ACC112 (cell line): Measurements from ENCODE around the gene PHF12.

Experiments
- H2AFZ ChIP-seq: fragments of 200-600 bp; sonication (generic); one replicate; pipeline ENCODE4 v1.6.0; 2017; ENCODE audit warnings: antibody characterized with exemption, low read length; ENCODE audit not compliant: unreplicated experiment
- H3K27ac ChIP-seq: fragments of 200-600 bp; sonication (generic); 2 replicates; pipeline ENCODE4 v1.5.1; 2014; ENCODE audit warnings: low read depth, mild to moderate bottlenecking, antibody characterized with exemption, low read length, moderate library complexity
- H3K27me3 ChIP-seq: fragments of 200-600 bp; sonication (generic); 2 replicates; pipeline ENCODE4 v1.6.1; 2014; ENCODE audit warnings: mild to moderate bottlenecking, antibody characterized with exemption, low read length, moderate library complexity, mixed read lengths; ENCODE audit not compliant: insufficient read depth
- H3K36me3 ChIP-seq: fragments of 200-600 bp; sonication (generic); 2 replicates; pipeline ENCODE4 v1.6.1; 2016; ENCODE audit warnings: mild to moderate bottlenecking, antibody characterized with exemption, low read length, moderate library complexity, mixed read lengths; ENCODE audit not compliant: insufficient read depth
- H3K4me1 ChIP-seq: fragments of 200-600 bp; sonication (generic); one replicate; pipeline ENCODE4 v1.6.1; 2016; ENCODE audit warnings: low read length, mixed read lengths; ENCODE audit not compliant: insufficient read depth, unreplicated experiment, control insufficient read depth
- H3K4me3 ChIP-seq: fragments of 200-600 bp; sonication (generic); 2 replicates; pipeline ENCODE4 v1.5.1; 2014; ENCODE audit warnings: mild to moderate bottlenecking, low read depth, low read length
- H3K79me2 ChIP-seq: fragments of 200-600 bp; sonication (generic); one replicate; pipeline ENCODE4 v1.6.0; 2016; ENCODE audit warnings: low read length; ENCODE audit not compliant: control insufficient read depth, unreplicated experiment, insufficient read depth

The PHF12 gene

GRCh38 chr17:28953444-28954118, 2.3 kb upstream of the PHF12 start:
- Histone ChIP-seq H3K36me3 (no peaks in the 10 kb centered on the region), H3K27me3 (no peaks in the 10 kb centered on the region), H2AFZ (no peak overlapping the region), H3K4me3 (no peak overlapping the region), H3K79me2 (peaks cover 23% of the 10 kb centered on the region), H3K27ac (no peak overlapping the region), H3K4me1 (no peaks in the 10 kb centered on the region)

DNA sequence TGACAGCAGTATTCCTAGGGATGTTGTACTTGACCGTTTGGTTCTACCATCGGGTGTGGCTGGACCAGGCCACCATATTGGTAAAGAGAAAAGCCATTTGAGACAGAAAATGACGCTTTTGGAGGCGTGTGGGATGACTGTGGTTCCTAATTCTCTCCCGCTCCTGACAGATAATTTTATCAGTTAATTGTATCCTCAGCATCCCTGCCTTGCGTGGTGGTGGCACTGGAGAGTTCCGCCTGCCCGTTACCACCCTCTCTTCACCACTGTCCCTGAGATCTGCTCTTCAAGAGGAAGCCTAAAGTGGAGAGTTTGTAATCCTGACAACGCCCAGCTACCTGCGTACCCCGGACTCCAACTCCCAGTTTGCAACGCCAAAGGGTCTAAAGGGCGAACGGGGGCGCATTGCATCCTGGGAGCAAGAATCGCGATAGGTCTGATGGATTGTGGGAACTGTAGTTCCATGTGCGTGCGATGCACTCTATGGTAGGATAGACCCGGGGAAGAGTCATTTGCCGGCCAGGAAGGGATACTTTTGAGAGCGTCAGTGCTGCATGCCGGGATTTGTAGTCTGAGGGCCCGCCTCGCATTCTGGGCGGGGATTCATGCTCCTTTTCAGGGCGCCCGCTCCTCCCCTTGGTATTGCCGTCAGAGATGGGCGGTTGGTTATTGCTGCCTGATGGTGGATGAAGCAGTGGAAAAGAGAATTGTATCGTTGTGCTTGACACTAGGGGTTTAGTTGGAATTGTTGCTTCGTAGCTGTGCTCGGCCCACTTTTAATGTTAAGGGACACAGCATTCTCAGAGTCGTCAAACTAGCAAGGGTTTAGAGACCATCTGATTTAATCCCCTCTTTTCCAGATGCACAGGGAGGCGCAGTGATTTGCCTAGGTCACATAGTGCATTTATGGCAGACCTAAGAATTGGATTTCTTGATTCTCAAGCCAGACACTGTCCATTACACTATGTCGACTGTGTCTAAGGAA, 965 bp upstream of the PHF12 start:
- Histone ChIP-seq H2AFZ (peak overlapping the region; percentile 93), H3K4me3 (peak overlapping the region; percentile 95), H3K27me3 (no peaks in the 10 kb centered on the region), H3K27ac (peak overlapping the region; percentile 97), H3K79me2 (peaks cover 36% of the 10 kb centered on the region), H3K4me1 (peaks cover 12% of the 10 kb centered on the region), H3K36me3 (no peaks in the 10 kb centered on the region)

DNA sequence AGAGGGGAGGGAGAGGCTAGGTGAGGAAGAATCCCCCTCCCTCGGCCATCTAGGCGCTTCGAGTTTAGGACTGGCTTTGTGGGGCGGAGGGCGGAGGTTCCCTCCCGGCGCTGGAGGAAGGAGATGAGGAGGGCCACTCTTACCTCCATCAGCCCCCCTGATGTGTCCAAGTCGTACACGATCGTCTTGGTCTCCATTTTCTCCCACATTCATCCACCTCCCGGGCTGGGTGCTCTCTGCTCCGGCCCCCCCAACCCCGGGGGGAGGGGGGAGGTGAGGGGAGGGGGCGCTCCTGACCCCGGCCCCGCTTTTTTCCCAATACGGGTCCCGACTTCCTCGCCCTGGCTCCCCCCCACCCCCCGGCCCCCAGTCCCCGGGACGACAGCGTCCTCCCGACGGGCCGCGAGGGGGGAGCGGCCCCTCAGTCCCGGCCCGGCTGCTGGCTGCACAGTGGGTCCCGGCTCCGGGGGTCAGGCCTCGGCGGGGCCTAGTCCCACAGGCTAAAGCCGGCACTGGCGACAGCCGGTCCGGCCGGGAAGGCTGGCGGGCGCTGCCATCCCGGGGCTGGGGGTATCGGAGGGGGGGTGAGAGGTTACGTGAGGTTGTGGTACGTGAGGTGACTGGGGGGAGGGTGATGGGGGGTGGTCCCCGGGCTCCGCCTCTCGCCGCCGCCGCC, 428 bp downstream of the PHF12 start:
- H3K79me2 ChIP-seq, result peaks cover 50% of the 10 kb centered on the region
- H2AFZ ChIP-seq, result peak overlapping the region; percentile 53
- peak overlapping the region; percentile 68 for H3K27ac ChIP-seq
- H3K36me3 ChIP-seq, result no peaks in the 10 kb centered on the region
- H3K27me3 ChIP-seq, result no peaks in the 10 kb centered on the region
- H3K4me1 ChIP-seq, result peaks cover 25% of the 10 kb centered on the region
- H3K4me3 ChIP-seq, result peak overlapping the region; percentile 95

- Histone ChIP-seq H3K27ac (peak overlapping the region; percentile 68), H3K4me1 (peaks cover 32% of the 10 kb centered on the region), H3K36me3 (no peaks in the 10 kb centered on the region), H3K4me3 (peak overlapping the region; percentile 95), H3K79me2 (peaks cover 57% of the 10 kb centered on the region), H2AFZ (peak overlapping the region; percentile 42), H3K27me3 (no peaks in the 10 kb centered on the region)
These were observed 1.1 kb downstream of the PHF12 start for GRCh38 chr17:28950017-28950751.

DNA sequence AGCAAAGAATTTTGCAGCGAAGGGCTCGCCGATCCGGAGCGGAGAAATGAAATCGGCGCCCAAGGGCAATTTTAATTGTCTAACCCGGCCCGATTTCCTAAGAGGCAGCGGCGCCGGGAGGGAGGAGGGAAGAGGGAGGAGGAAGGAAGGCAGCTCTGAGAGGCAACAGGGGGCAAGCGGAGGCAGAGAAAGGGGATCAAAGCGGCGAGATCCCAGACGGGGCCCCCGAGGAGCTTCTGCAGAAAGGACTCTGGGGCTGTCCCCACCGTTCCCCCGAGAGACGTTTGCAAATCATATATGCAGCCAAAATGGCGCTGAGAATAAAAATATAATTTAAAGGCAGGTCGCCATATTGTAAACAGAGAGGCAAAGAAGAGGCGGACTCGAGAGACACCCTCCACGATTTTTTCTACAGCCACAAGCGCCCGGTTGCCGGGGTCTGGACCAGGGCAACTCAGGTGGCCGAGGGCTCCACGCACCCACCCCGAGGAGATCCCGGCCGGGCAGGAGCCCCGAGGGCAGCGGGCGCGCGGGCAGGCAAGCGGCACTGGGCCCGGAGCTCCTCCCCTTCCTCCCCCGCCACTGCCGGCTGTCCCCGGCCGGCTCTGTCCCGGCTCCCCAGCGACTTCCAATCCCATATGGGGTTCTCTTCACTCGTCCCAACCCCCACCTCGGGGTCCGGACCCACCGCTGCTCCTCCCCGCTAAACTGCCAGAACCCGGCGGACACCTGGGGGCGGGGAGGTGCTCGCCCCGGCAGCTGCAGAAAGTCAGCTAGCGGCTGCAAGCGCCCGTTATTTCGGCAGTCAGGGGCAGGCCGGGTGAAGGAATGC, 1.9 kb downstream of the PHF12 start:
- peaks cover 64% of the 10 kb centered on the region for H3K79me2 ChIP-seq
- no peaks in the 10 kb centered on the region for H3K36me3 ChIP-seq
- H3K27ac ChIP-seq, result peak overlapping the region; percentile 68
- no peaks in the 10 kb centered on the region for H3K27me3 ChIP-seq
- H3K4me3 ChIP-seq, result peak overlapping the region; percentile 95
- peak overlapping the region; percentile 69 for H2AFZ ChIP-seq
- H3K4me1 ChIP-seq, result peaks cover 36% of the 10 kb centered on the region

DNA sequence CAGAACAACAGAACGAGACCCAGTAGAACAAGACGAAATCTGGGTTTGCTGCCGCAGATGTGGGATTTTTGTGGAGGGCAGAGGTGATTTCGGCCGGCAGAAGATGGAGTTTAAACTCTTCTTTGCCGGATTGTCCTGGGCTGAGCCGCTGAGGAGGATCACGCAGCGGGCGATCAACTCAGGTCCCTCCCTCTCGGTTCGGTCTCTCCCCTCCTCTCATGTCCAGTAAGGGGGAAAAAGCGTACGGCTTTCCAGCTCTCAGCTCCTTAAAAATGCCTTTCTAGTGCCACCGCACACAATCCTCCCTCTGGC, 2.5 kb downstream of the PHF12 start:
- H2AFZ ChIP-seq, result peak overlapping the region; percentile 69
- H3K27me3 ChIP-seq, result no peaks in the 10 kb centered on the region
- peaks cover 5% of the 10 kb centered on the region; the same call in 1 of the 2 replicates for H3K36me3 ChIP-seq
- H3K4me3 ChIP-seq, result peak overlapping the region; percentile 95
- peaks cover 70% of the 10 kb centered on the region for H3K79me2 ChIP-seq
- peak overlapping the region; percentile 68 for H3K27ac ChIP-seq
- peaks cover 36% of the 10 kb centered on the region for H3K4me1 ChIP-seq

- H3K27me3 ChIP-seq, result no peaks in the 10 kb centered on the region
- H3K79me2 ChIP-seq, result peaks cover 75% of the 10 kb centered on the region
- H2AFZ ChIP-seq, result peak overlapping the region; percentile 69
- peak overlapping the region; percentile 95 for H3K4me3 ChIP-seq
- peaks cover 36% of the 10 kb centered on the region for H3K4me1 ChIP-seq
- H3K27ac ChIP-seq, result peak overlapping the region; percentile 68; the same call in 1 of the 2 replicates
- peaks cover 9% of the 10 kb centered on the region; the same call in 1 of the 2 replicates for H3K36me3 ChIP-seq
These were observed 3.0 kb downstream of the PHF12 start for GRCh38 chr17:28948342-28948741.

DNA sequence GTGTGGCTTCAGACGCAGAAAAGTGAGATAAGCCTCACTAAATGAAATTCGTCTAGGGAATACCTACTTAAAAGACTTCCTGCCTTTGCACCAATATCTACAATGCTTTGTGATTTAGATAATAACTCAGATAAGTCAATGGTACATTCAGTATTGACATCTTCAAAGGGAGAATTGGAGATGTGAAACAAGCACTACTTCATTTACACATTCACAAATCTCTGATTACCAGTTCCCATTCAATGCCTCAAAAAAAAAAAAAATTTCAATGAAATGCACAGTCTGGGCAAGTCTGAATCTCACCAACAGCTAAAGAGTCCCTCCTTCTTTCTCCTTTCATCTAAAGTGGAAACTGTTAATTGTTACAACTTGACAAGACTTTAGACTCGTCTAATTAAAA, 3.7 kb downstream of the PHF12 start:
- H3K27me3 ChIP-seq, result no peaks in the 10 kb centered on the region
- peak overlapping the region; percentile 95 for H3K4me3 ChIP-seq
- peaks cover 81% of the 10 kb centered on the region for H3K79me2 ChIP-seq
- peaks cover 9% of the 10 kb centered on the region; the same call in 1 of the 2 replicates for H3K36me3 ChIP-seq
- peaks cover 36% of the 10 kb centered on the region for H3K4me1 ChIP-seq
- H2AFZ ChIP-seq, result no peak overlapping the region
- H3K27ac ChIP-seq, result peak overlapping the region; percentile 68

DNA sequence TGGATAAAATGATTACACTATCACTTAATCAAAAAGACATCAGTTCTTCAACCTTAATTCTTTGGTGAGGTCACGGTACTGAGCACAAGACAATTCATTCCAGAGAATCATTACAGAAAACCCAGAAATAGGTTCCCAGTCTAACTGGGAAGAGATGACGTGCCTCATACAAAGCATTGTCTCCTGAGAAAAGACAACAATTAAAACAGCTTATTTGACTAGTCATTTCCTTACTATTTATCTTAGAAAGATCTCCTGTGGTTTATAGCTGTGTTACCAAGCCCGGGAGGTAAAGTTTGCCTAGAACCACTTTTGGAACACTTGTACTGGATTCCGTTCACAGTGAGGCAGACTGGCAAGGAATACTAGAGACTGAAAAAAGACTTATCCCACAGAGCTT, 5.1 kb downstream of the PHF12 start:
- H3K79me2 ChIP-seq, result peaks cover 92% of the 10 kb centered on the region
- H3K27ac ChIP-seq, result peak overlapping the region; percentile 88
- no peak overlapping the region for H2AFZ ChIP-seq
- H3K36me3 ChIP-seq, result peaks cover 9% of the 10 kb centered on the region; the same call in 1 of the 2 replicates
- H3K4me1 ChIP-seq, result peaks cover 36% of the 10 kb centered on the region
- H3K4me3 ChIP-seq, result peak overlapping the region; percentile 58
- no peaks in the 10 kb centered on the region for H3K27me3 ChIP-seq
